ENCODE data around the gene LSR. TPM values are rescaled to one million over a fixed set of nuclear protein-coding genes. Genes with fewer than 3 reads are reported as not detected.

LSR gene
- total RNA-seq, 1 donor from 2014 or later, result 79.1 TPM

GRCh38 chr19:35249146-35249847 lies 495 bp downstream of the LSR start:
- H3K27me3 ChIP-seq, result peaks cover 11% of the 10 kb centered on the region
- H3K36me3 ChIP-seq, result peaks cover 6% of the 10 kb centered on the region
- ATAC-seq (no peak), DNase-seq (peak; percentile 63)
- H3K4me3 ChIP-seq, result peak overlapping the region; percentile 69
- intact Hi-C loops (cut with DNase I), result no loop called here
- H3K27ac ChIP-seq, result peak overlapping the region; percentile 95
- peaks cover 4% of the 10 kb centered on the region for H3K4me1 ChIP-seq
- TF ChIP-seq CTCF (IDR thresholded peaks at IDR 0.05), result no peak
- no peaks in the 10 kb centered on the region for H3K9me3 ChIP-seq

GRCh38 chr19:35249848-35250711 lies 1.3 kb downstream of the LSR start:
- Histone ChIP-seq H3K4me3 (peak overlapping the region; percentile 69), H3K9me3 (no peaks in the 10 kb centered on the region), H3K27me3 (peaks cover 11% of the 10 kb centered on the region), H3K27ac (no peak overlapping the region), H3K36me3 (peaks cover 6% of the 10 kb centered on the region), H3K4me1 (peaks cover 4% of the 10 kb centered on the region)
- TF ChIP-seq CTCF (IDR thresholded peaks at IDR 0.05), result no peak
- DNase-seq (peak; percentile 61), ATAC-seq (no peak)
- intact Hi-C loops (cut with DNase I), result no loop called here

- Histone ChIP-seq H3K4me3 (no peak overlapping the region), H3K9me3 (no peaks in the 10 kb centered on the region), H3K36me3 (peaks cover 6% of the 10 kb centered on the region), H3K4me1 (peaks cover 4% of the 10 kb centered on the region), H3K27ac (no peak overlapping the region), H3K27me3 (peaks cover 11% of the 10 kb centered on the region)
- no peak for TF ChIP-seq CTCF (IDR thresholded peaks at IDR 0.05)
- intact Hi-C loops (cut with DNase I), result no loop called here
- peak; percentile 13 for DNase-seq
- ATAC-seq, result no peak
These were observed 2.7 kb downstream of the LSR start for GRCh38 chr19:35251456-35251855.

GRCh38 chr19:35253316-35254286 lies 4.8 kb downstream of the LSR start:
- intact Hi-C loops (cut with DNase I), result no loop called here
- Histone ChIP-seq H3K4me1 (peaks cover 4% of the 10 kb centered on the region), H3K27ac (peak overlapping the region; percentile 71)

More at GRCh38 chr19:35253316-35254286, 4.8 kb downstream of the LSR start:
- DNase-seq, result peak; percentile 52
- H3K36me3 ChIP-seq, result peaks cover 6% of the 10 kb centered on the region
- TF ChIP-seq CTCF (IDR thresholded peaks at IDR 0.05), result no peak
- H3K27me3 ChIP-seq, result peaks cover 5% of the 10 kb centered on the region
- no peak for ATAC-seq
- H3K9me3 ChIP-seq, result no peaks in the 10 kb centered on the region
- no peak overlapping the region for H3K4me3 ChIP-seq
